OCI-LY1 (cell line): ENCODE results near the gene SLIT3.

Experiments
- H2AFZ ChIP-seq: fragments of 200-600 bp; sonication (generic), shearing (Covaris generic); 2 replicates; pipeline ENCODE4 v1.6.0; 2014; ENCODE audit warnings: antibody characterized with exemption, mild to moderate bottlenecking, low read length
- H3F3A ChIP-seq: fragments of 200-600 bp; sonication (generic), shearing (Covaris generic); 2 replicates; pipeline ENCODE4 v1.6.0; 2014; ENCODE audit warnings: mild to moderate bottlenecking, antibody characterized with exemption, low read length, moderate library complexity; ENCODE audit not compliant: insufficient read depth
- H3K27ac ChIP-seq: fragments of 200-600 bp; sonication (generic); 2 replicates; pipeline ENCODE4 v1.5.1; 2014; ENCODE audit warnings: low read length, mixed run types, mild to moderate bottlenecking, low read depth; ENCODE audit not compliant: poor library complexity, severe bottlenecking
- H3K27me3 ChIP-seq: fragments of 200-600 bp; sonication (generic); 2 replicates; pipeline ENCODE4 v1.6.0; 2014; ENCODE audit warnings: antibody characterized with exemption, mild to moderate bottlenecking, low read length, moderate library complexity; ENCODE audit not compliant: insufficient read depth
- H3K36me3 ChIP-seq: fragments of 200-600 bp; sonication (generic); 2 replicates; pipeline ENCODE4 v1.6.1; 2014; ENCODE audit warnings: mild to moderate bottlenecking, antibody characterized with exemption, low read length, moderate library complexity, mixed read lengths; ENCODE audit not compliant: insufficient read depth
- H3K4me1 ChIP-seq: fragments of 200-600 bp; sonication (generic); 2 replicates; pipeline ENCODE4 v1.5.1; 2014; ENCODE audit warnings: mild to moderate bottlenecking, low read length, moderate library complexity; ENCODE audit not compliant: insufficient read depth, severe bottlenecking
- H3K4me2 ChIP-seq: fragments of 200-600 bp; sonication (generic), shearing (Covaris generic); 2 replicates; pipeline ENCODE4 v1.6.1; 2014; ENCODE audit warnings: low read length
- H3K4me3 ChIP-seq: fragments of 200-600 bp; sonication (generic); 2 replicates; pipeline ENCODE4 v1.5.1; 2014; ENCODE audit warnings: low read length, low read depth, mild to moderate bottlenecking, mixed read lengths; ENCODE audit not compliant: poor library complexity, severe bottlenecking
- H3K79me2 ChIP-seq: fragments of 200-600 bp; shearing (Covaris generic); 2 replicates; pipeline ENCODE4 v1.6.1; 2016; ENCODE audit warnings: mixed run types, low read length, mixed read lengths; ENCODE audit not compliant: insufficient read depth
- H3K9ac ChIP-seq: fragments of 200-600 bp; sonication (generic), shearing (Covaris generic); 2 replicates; pipeline ENCODE4 v1.6.1; 2014; ENCODE audit warnings: mild to moderate bottlenecking, low read length, mixed read lengths
- H3K9me2 ChIP-seq: fragments of 200-600 bp; sonication (generic), shearing (Covaris generic); 2 replicates; pipeline ENCODE4 v1.6.1; 2014; ENCODE audit warnings: low read depth, mild to moderate bottlenecking, low read length, mixed read lengths
- H3K9me3 ChIP-seq: fragments of 200-600 bp; shearing (Covaris generic); 2 replicates; pipeline ENCODE4 v1.6.1; 2014; ENCODE audit warnings: low read length, mixed read lengths
- H4K20me1 ChIP-seq: fragments of 200-600 bp; sonication (generic), shearing (Covaris generic); 2 replicates; pipeline ENCODE4 v1.6.0; 2016; ENCODE audit warnings: mild to moderate bottlenecking, low read length; ENCODE audit not compliant: insufficient read depth
- CTCF ChIP-seq: fragments of 200-600 bp; sonication (generic), shearing (Covaris generic); IDR thresholded peaks from 2 replicates; pipeline ENCODE4 v1.5.1; 2017; ENCODE audit warnings: mild to moderate bottlenecking, antibody characterized with exemption, low read length, moderate library complexity, mixed read lengths
- EZH2 ChIP-seq: fragments of 200-600 bp; sonication (generic), shearing (Covaris generic); IDR thresholded peaks from 2 replicates; pipeline ENCODE4 v1.8.0; 2017; ENCODE audit warnings: borderline replicate concordance, mixed run types, mild to moderate bottlenecking, antibody characterized with exemption, low read length, moderate library complexity, mixed read lengths

SLIT3 gene

GRCh38 chr5:168820874-168821273 is 480.1 kb downstream of the SLIT3 start:
- H3K36me3 ChIP-seq, result no peaks in the 10 kb centered on the region
- no peaks in the 10 kb centered on the region for H3K9me2 ChIP-seq
- H3K4me2 ChIP-seq, result no peak overlapping the region
- no peaks in the 10 kb centered on the region for H3K9me3 ChIP-seq
- H3K4me1 ChIP-seq, result no peaks in the 10 kb centered on the region
- H4K20me1 ChIP-seq, result no peaks in the 10 kb centered on the region
- H2AFZ ChIP-seq, result no peak overlapping the region
- H3K27ac ChIP-seq, result no peak overlapping the region
- TF ChIP-seq EZH2 (no peak), CTCF (no peak)
- H3K79me2 ChIP-seq, result no peaks in the 10 kb centered on the region
- H3K9ac ChIP-seq, result no peak overlapping the region
- peaks cover 3% of the 10 kb centered on the region; the same call in 1 of the 2 replicates for H3K27me3 ChIP-seq
- H3K4me3 ChIP-seq, result no peak overlapping the region
- no peaks in the 10 kb centered on the region for H3F3A ChIP-seq

- Histone ChIP-seq H2AFZ (no peak overlapping the region), H3K9me3 (no peaks in the 10 kb centered on the region), H3K27me3 (peaks cover 3% of the 10 kb centered on the region; the same call in 1 of the 2 replicates), H3K79me2 (no peaks in the 10 kb centered on the region), H3K4me3 (no peak overlapping the region), H3K4me1 (no peaks in the 10 kb centered on the region), H3K4me2 (no peak overlapping the region), H3K9ac (no peak overlapping the region), H4K20me1 (no peaks in the 10 kb centered on the region), H3K36me3 (no peaks in the 10 kb centered on the region), H3F3A (no peaks in the 10 kb centered on the region), H3K27ac (no peak overlapping the region), H3K9me2 (no peaks in the 10 kb centered on the region)
- no peak for TF ChIP-seq CTCF
- TF ChIP-seq EZH2, result no peak
These were observed 481.8 kb downstream of the SLIT3 start for GRCh38 chr5:168819004-168819621.

- Histone ChIP-seq H3K27me3 (peaks cover 3% of the 10 kb centered on the region; the same call in 1 of the 2 replicates), H3K4me1 (no peaks in the 10 kb centered on the region), H3K27ac (no peak overlapping the region), H3F3A (no peaks in the 10 kb centered on the region), H3K79me2 (no peaks in the 10 kb centered on the region), H2AFZ (no peak overlapping the region), H4K20me1 (no peaks in the 10 kb centered on the region), H3K4me3 (no peak overlapping the region), H3K9ac (no peak overlapping the region), H3K36me3 (no peaks in the 10 kb centered on the region), H3K9me2 (no peaks in the 10 kb centered on the region), H3K4me2 (no peak overlapping the region), H3K9me3 (no peaks in the 10 kb centered on the region)
- TF ChIP-seq EZH2, result no peak
- no peak for TF ChIP-seq CTCF
These were observed 482.4 kb downstream of the SLIT3 start for GRCh38 chr5:168818558-168818957.
